AML-193 (cell line): Measurements from ENCODE around the gene SHC2.

ENCODE experiments used
- DNase-seq, 2 experiments: peaks; one replicate each; lab custom pipeline; 2025; lab: John Stamatoyannopoulos, UW

Gene SHC2

GRCh38 chr19:460877-461720 lies at the start of gene SHC2:
SHC2 (minus strand) TSS chr19:461033; CDS start chr19:460996, 37 bp downstream.
- no peak for DNase-seq

GRCh38 chr19:508204-509150 lies 47.6 kb upstream of the SHC2 start:
- DNase-seq = no peak

- DNase-seq = peak; percentile 39 to 52
These were observed 46.7 kb upstream of the SHC2 start, which contains the start of gene TPGS1 for GRCh38 chr19:507286-508203. TPGS1 (plus strand) TSS chr19:507497; CDS start chr19:507507, 10 bp downstream.

GRCh38 chr19:506404-507285 lies 45.8 kb upstream of the SHC2 start:
- peak; percentile 97 to 98 for DNase-seq

- DNase-seq = no peak
These were observed 43.8 kb upstream of the SHC2 start for GRCh38 chr19:504616-505015.

GRCh38 chr19:501646-502045 lies 40.8 kb upstream of the SHC2 start:
- no peak for DNase-seq

- no peak for DNase-seq
These were observed 38.3 kb upstream of the SHC2 start for GRCh38 chr19:498977-499623.

- DNase-seq = no peak
These were observed 37.7 kb upstream of the SHC2 start for GRCh38 chr19:498511-498891.

- no peak for DNase-seq
These were observed 37.2 kb upstream of the SHC2 start for GRCh38 chr19:497869-498510.

GRCh38 chr19:497491-497868 lies 36.6 kb upstream of the SHC2 start:
- no peak for DNase-seq

GRCh38 chr19:496986-497385 lies 36.2 kb upstream of the SHC2 start:
- no peak for DNase-seq

- no peak for DNase-seq
These were observed 35.4 kb upstream of the SHC2 start, which contains the start of gene MADCAM1 for GRCh38 chr19:496112-496665. MADCAM1 (plus strand) TSS chr19:496486; CDS start chr19:496500, 14 bp downstream.

GRCh38 chr19:495402-496111 lies 34.7 kb upstream of the SHC2 start:
- DNase-seq = no peak

- no peak for DNase-seq
These were observed 34.2 kb upstream of the SHC2 start for GRCh38 chr19:495081-495401.

- DNase-seq = no peak
These were observed 33.6 kb upstream of the SHC2 start for GRCh38 chr19:494171-495080.

GRCh38 chr19:493391-494170 lies 32.7 kb upstream of the SHC2 start:
- no peak for DNase-seq

- no peak for DNase-seq
These were observed 31.3 kb upstream of the SHC2 start for GRCh38 chr19:492091-492531.
